IMR-90 (cell line): ENCODE measurements around the gene BDNF. TPM values are rescaled to one million over a fixed set of nuclear protein-coding genes. Genes with fewer than 3 reads are reported as not detected.
A peak's percentile ranks its signal among the peaks of the same experiment; 100 is the strongest.

Experiments used
- ATAC-seq: fragments of 200-7000 bp; cut with Tn5 transposase; 2 replicates; pipeline ENCODE4 v1.9.1; 2020; ENCODE audit warnings: low read depth, mild to moderate bottlenecking, moderate library complexity
- BruUV-seq: library from RNA; stranded (reverse); fragments of 400-500 nt; replicated peaks from 2 replicates; lab custom pipeline; 2021; lab: Mats Ljungman, UMichigan
- CTCF ChIA-PET: fragments of 300-600 bp; formaldehyde crosslinking; extraction: SDS; loops from one replicate; lab custom pipeline; 2021; ENCODE audit warnings: antibody characterized with exemption; lab: Yijun Ruan, JAX
- POLR2A ChIA-PET: fragments of 300-600 bp; sonication (Branson Sonifier 250); formaldehyde crosslinking; loops from one replicate; lab custom pipeline; 2022; ENCODE audit warnings: antibody characterized with exemption; ENCODE audit not compliant: unreplicated experiment; lab: Charles Lee
- DNase-seq: peaks from one replicate; pipeline ENCODE4 v3.0.0; 2013
- H2AFZ ChIP-seq: replicated peaks from 2 replicates; pipeline ENCODE3; 2013; ENCODE audit warnings: low read length, mild to moderate bottlenecking; ENCODE audit not compliant: poor library complexity
- H2AK5ac ChIP-seq: 2 replicates; pipeline ENCODE4 v1.6.1; 2013; ENCODE audit warnings: low read depth, low read length, inconsistent platforms
- H2AK9ac ChIP-seq: replicated peaks from 2 replicates; pipeline ENCODE3; 2013; ENCODE audit warnings: mild to moderate bottlenecking, low read depth, low read length, moderate library complexity; ENCODE audit not compliant: poor library complexity
- H2BK120ac ChIP-seq: 2 replicates; pipeline ENCODE4 v1.6.1; 2013; ENCODE audit warnings: low read depth, low read length, inconsistent platforms
- H2BK15ac ChIP-seq: 3 replicates; pipeline ENCODE4 v1.6.1; 2013; ENCODE audit warnings: low read depth, low read length, inconsistent platforms
- H2BK20ac ChIP-seq: 2 replicates; pipeline ENCODE4 v1.6.1; 2013; ENCODE audit warnings: low read depth, mild to moderate bottlenecking, inconsistent platforms, low read length, moderate library complexity
- H2BK5ac ChIP-seq: 2 replicates; pipeline ENCODE4 v1.6.1; 2013; ENCODE audit warnings: mild to moderate bottlenecking, low read depth, low read length, inconsistent platforms; ENCODE audit not compliant: poor library complexity, severe bottlenecking
- H3K14ac ChIP-seq: replicated peaks from 2 replicates; pipeline ENCODE4 v1.6.1; 2013; ENCODE audit warnings: low read depth, low read length, inconsistent platforms
- H3K18ac ChIP-seq: 2 replicates; pipeline ENCODE4 v1.6.1; 2013; ENCODE audit warnings: low read depth, low read length, control low read depth
- H3K23ac ChIP-seq: 2 replicates; pipeline ENCODE4 v1.6.1; 2013; ENCODE audit warnings: low read depth, low read length, inconsistent platforms
- H3K27ac ChIP-seq: 2 replicates; pipeline ENCODE4 v1.5.1; 2013; ENCODE audit warnings: mild to moderate bottlenecking, control low read depth, low read length; ENCODE audit not compliant: insufficient read depth
- H3K27me3 ChIP-seq: 2 replicates; pipeline ENCODE4 v1.6.1; 2013; ENCODE audit warnings: low read length; ENCODE audit not compliant: control insufficient read depth, insufficient read depth
- H3K36me3 ChIP-seq: 2 replicates; pipeline ENCODE4 v1.6.1; 2013; ENCODE audit warnings: low read length, mixed read lengths; ENCODE audit not compliant: control insufficient read depth, insufficient read depth
- H3K4ac ChIP-seq: 2 replicates; pipeline ENCODE4 v1.6.1; 2013; ENCODE audit warnings: low read depth, low read length, inconsistent platforms
- H3K4me1 ChIP-seq: 2 replicates; pipeline ENCODE4 v1.6.1; 2013; ENCODE audit warnings: low read length, mixed read lengths; ENCODE audit not compliant: control insufficient read depth, insufficient read depth
- H3K4me2 ChIP-seq: 2 replicates; pipeline ENCODE4 v1.6.1; 2013; ENCODE audit warnings: low read depth, mild to moderate bottlenecking, control low read depth, low read length, moderate library complexity
- H3K4me3 ChIP-seq: 2 replicates; pipeline ENCODE4 v1.5.1; 2013; ENCODE audit warnings: low read depth, mild to moderate bottlenecking, control low read depth, low read length, moderate library complexity; ENCODE audit not compliant: insufficient read depth
- H3K56ac ChIP-seq: 2 replicates; pipeline ENCODE4 v1.6.1; 2013; ENCODE audit warnings: low read length, inconsistent platforms; ENCODE audit not compliant: insufficient read depth; ENCODE audit errors: extremely low read depth
- H3K79me1 ChIP-seq, 2 experiments: 2 replicates each; pipeline ENCODE4 v1.6.1; 2013; ENCODE audit warnings: low read length in 2 of 2, inconsistent platforms in 1 of 2, low read depth in 1 of 2
- H3K9ac ChIP-seq: 2 replicates; pipeline ENCODE4 v1.6.1; 2013; ENCODE audit warnings: low read depth, low read length, control low read depth
- H3K9me1 ChIP-seq: 2 replicates; pipeline ENCODE4 v1.6.1; 2013; ENCODE audit warnings: low read length, inconsistent platforms; ENCODE audit not compliant: insufficient read depth
- H3K9me3 ChIP-seq: 2 replicates; pipeline ENCODE4 v1.6.1; 2013; ENCODE audit warnings: low read length; ENCODE audit not compliant: control insufficient read depth, insufficient read depth
- H4K20me1 ChIP-seq: 2 replicates; pipeline ENCODE4 v1.6.1; 2013; ENCODE audit warnings: low read length, inconsistent platforms; ENCODE audit not compliant: insufficient read depth
- H4K5ac ChIP-seq: 2 replicates; pipeline ENCODE4 v1.6.1; 2013; ENCODE audit warnings: mild to moderate bottlenecking, low read depth, low read length, control low read depth
- H4K8ac ChIP-seq, 2 experiments: 2 replicates each; pipeline ENCODE4 v1.6.1; 2013; ENCODE audit warnings: low read depth in 2 of 2, low read length in 2 of 2, control low read depth in 1 of 2, inconsistent platforms in 1 of 2
- H4K91ac ChIP-seq: 2 replicates; pipeline ENCODE4 v1.6.1; 2013; ENCODE audit warnings: low read depth, low read length, inconsistent platforms; ENCODE audit not compliant: insufficient read depth
- CEBPB ChIP-seq: IDR thresholded peaks from 2 replicates; pipeline ENCODE4 v1.6.1; 2012; ENCODE audit warnings: low read depth, low read length, improper control_type of control experiment
- RCOR1 ChIP-seq: IDR thresholded peaks from 2 replicates; pipeline ENCODE4 v1.6.1; 2012; ENCODE audit warnings: mild to moderate bottlenecking, low read length, improper control_type of control experiment; ENCODE audit not compliant: insufficient replicate concordance
- SMC3 ChIP-seq: fragments of 150-350 bp; IDR thresholded peaks from 2 replicates; pipeline ENCODE4 v1.6.1; 2016; ENCODE audit warnings: low read depth, mild to moderate bottlenecking, antibody characterized with exemption, low read length, moderate library complexity
- WGBS, 2 experiments: methylation state at CpG; one replicate each; pipeline versions ENCODE4 v1.1.5 to v1.1.7; 2013; ENCODE audit warnings: missing lambda C conversion rate in 2 of 2; ENCODE audit not compliant: insufficient read length in 1 of 2; ENCODE audit errors: extremely low coverage in 2 of 2; 5-methylcytosine and 5-hydroxymethylcytosine counted together
- dilution Hi-C: fragments of 300-500 bp; cut with HindIII; formaldehyde crosslinking; loops from one replicate; pipeline ENCODE4 v1.14.3; 2018; ENCODE audit warnings: low sequenced_read_pairs; ENCODE audit not compliant: unreplicated experiment
- in situ Hi-C: fragments of 300-500 bp; cut with MboI; formaldehyde crosslinking; loops from 3 replicates; pipeline ENCODE4 v1.14.3; 2019; ENCODE audit warnings: low sequenced_read_pairs, inconsistent platforms, mixed read lengths
- intact Hi-C: fragments of 100-400 bp; cut with micrococcal nuclease; formaldehyde crosslinking; loops from 2 replicates; pipeline ENCODE4 v1.10.0; 2022
- polyA plus RNA-seq, 3 experiments: library from polyadenylated mRNA; depleted of rRNA; stranded (reverse); fragments of >200 nt; gene quantifications; 2 replicates each; pipeline ENCODE4 v1.2.3, GENCODE V29; 2012; ENCODE audit warnings: low replicate concordance in 1 of 3
- total RNA-seq: library from RNA; depleted of rRNA; stranded (reverse); fragments of >200 nt; gene quantifications from 2 replicates; pipeline ENCODE4 v1.2.3, GENCODE V29; 2012

BDNF gene
- total and polyA plus RNA-seq, 2 of the 4 experiments (the other 2 are of a cell fraction): 94.8 to 152 TPM

- Histone ChIP-seq H3K9ac (peak overlapping the region; percentile 74), H3K4me3 (peak overlapping the region; percentile 55), H2AFZ (peak overlapping the region; percentile 92), H2AK9ac (no peak overlapping the region), H3K18ac (no peak overlapping the region), H2BK15ac (peak overlapping the region; percentile 52; the same call in 2 of the 3 replicates), H3K27ac (no peak overlapping the region; the same call in 1 of the 2 replicates), H3K27me3 (no peaks in the 10 kb centered on the region), H3K4ac (0 out of 2 replicates have a peak overlapping the region, but pooled peaks have one; percentile 22), H4K91ac (peak overlapping the region; percentile 16; the same call in 1 of the 2 replicates), H2BK20ac (no peak overlapping the region), H3K36me3 (no peaks in the 10 kb centered on the region), H2BK120ac (no peak overlapping the region; the same call in 1 of the 2 replicates), H3K79me1 (peaks cover 12 to 16% of the 10 kb centered on the region in 2 experiments), H3K56ac (no peak overlapping the region), H3K23ac (peak overlapping the region; percentile 41), H3K9me1 (peaks cover 2% of the 10 kb centered on the region), H3K9me3 (no peaks in the 10 kb centered on the region), H4K20me1 (no peaks in the 10 kb centered on the region), H4K5ac (no peak overlapping the region), H2AK5ac (no peak overlapping the region), H2BK5ac (no peak overlapping the region), H3K4me2 (peak overlapping the region; percentile 99), H4K8ac (peak overlapping the region in 1 of 2 experiments; percentile 12; a peak in 1 of 4 replicates), H3K4me1 (peaks cover 5% of the 10 kb centered on the region), H3K14ac (no peak overlapping the region)
- no peak for DNase-seq
- dilution Hi-C loops: no loop called here
- no peak for ATAC-seq
- TF ChIP-seq CEBPB: peak; percentile 45; the same call in 1 of the 2 replicates
- no peak for TF ChIP-seq SMC3
- no peak for TF ChIP-seq RCOR1
- intact Hi-C loops: loop anchor here (1.0 to 10.0 kb wide), 6 partner anchors 21 to 806 kb away; partner anchors contain the start of gene BDNF
- ChIA-PET CTCF (interaction anchor here (0.6 kb wide), 1 partner anchor 86 kb away, joined by 3 read pairs; no protein-coding TSS in a partner anchor), POLR2A (no interaction called here)
- no CpG with 5 or more reads among the region's 37 CpGs for WGBS, 2 experiments
- in situ Hi-C loops: loop anchor here (10.0 to 25.0 kb wide), 4 partner anchors 173 to 1441 kb away; no protein-coding TSS in a partner anchor
- BruUV-seq: no TSS peak
These were observed 21.2 kb upstream of the BDNF start for GRCh38 chr11:27721264-27722116.
